Measurements from ENCODE around the gene DENND5A.
A peak's percentile ranks its signal among the peaks of the same experiment; 100 is the strongest.

Gene DENND5A

GRCh38 chr11:9143721-9144120, 121.4 kb downstream of the DENND5A start:
- Mint-ChIP-seq H3K36me3 (ENCODE audit: insufficient read depth) (peaks cover 6% of the 10 kb centered on the region), H3K27ac (no peak overlapping the region), H3K9me3 (no peaks in the 10 kb centered on the region), H3K27me3 (no peaks in the 10 kb centered on the region), H3K4me1 (ENCODE audit: low read depth in 2 of 2) (peaks cover 0 to 1% of the 10 kb centered on the region in 2 donors), H3K4me3 (no peak overlapping the region)
- ATAC-seq (replicated peaks), result no peak
- DNase-seq, result no peak

- Mint-ChIP-seq H3K9me3 (no peaks in the 10 kb centered on the region), H3K27ac (peak overlapping the region in 1 of 2 donors; percentile 9), H3K36me3 (ENCODE audit: insufficient read depth) (peaks cover 6% of the 10 kb centered on the region), H3K4me3 (no peak overlapping the region), H3K27me3 (no peaks in the 10 kb centered on the region), H3K4me1 (ENCODE audit: low read depth in 2 of 2) (peaks cover 2 to 7% of the 10 kb centered on the region in 2 donors)
- ATAC-seq (replicated peaks) (no peak), DNase-seq (no peak)
Observed at GRCh38 chr11:9142732-9143131, 122.4 kb downstream of the DENND5A start.

GRCh38 chr11:9141186-9141585, 124.0 kb downstream of the DENND5A start:
- Mint-ChIP-seq H3K27ac (no peak overlapping the region), H3K4me3 (no peak overlapping the region), H3K4me1 (ENCODE audit: low read depth in 2 of 2) (peaks cover 8 to 11% of the 10 kb centered on the region in 2 donors), H3K36me3 (ENCODE audit: insufficient read depth) (peaks cover 6% of the 10 kb centered on the region), H3K9me3 (no peaks in the 10 kb centered on the region), H3K27me3 (no peaks in the 10 kb centered on the region)
- ATAC-seq (replicated peaks) (no peak), DNase-seq (no peak)

- H3K27ac Mint-ChIP-seq, result peak overlapping the region in 1 of 2 donors; percentile 27
- peaks cover 8 to 11% of the 10 kb centered on the region in 2 donors for H3K4me1 Mint-ChIP-seq (ENCODE audit: low read depth in 2 of 2)
- no peaks in the 10 kb centered on the region for H3K9me3 Mint-ChIP-seq
- DNase-seq (no peak), ATAC-seq (replicated peaks) (no peak)
- H3K27me3 Mint-ChIP-seq, result no peaks in the 10 kb centered on the region
- H3K36me3 Mint-ChIP-seq (ENCODE audit: insufficient read depth), result peaks cover 5% of the 10 kb centered on the region
- H3K4me3 Mint-ChIP-seq, result no peak overlapping the region
Observed at GRCh38 chr11:9139628-9140357, 125.4 kb downstream of the DENND5A start.

- H3K36me3 Mint-ChIP-seq (ENCODE audit: insufficient read depth), result no peaks in the 10 kb centered on the region
- no peak for DNase-seq
Observed at GRCh38 chr11:9138612-9139579, 126.3 kb downstream of the DENND5A start.

GRCh38 chr11:9138133-9138453, 127.1 kb downstream of the DENND5A start:
- Mint-ChIP-seq H3K27me3 (no peaks in the 10 kb centered on the region), H3K9me3 (no peaks in the 10 kb centered on the region), H3K4me1 (ENCODE audit: low read depth in 2 of 2) (peaks cover 8 to 11% of the 10 kb centered on the region in 2 donors), H3K27ac (peak overlapping the region; percentile 39 to 66), H3K36me3 (ENCODE audit: insufficient read depth) (no peaks in the 10 kb centered on the region), H3K4me3 (peak overlapping the region in 1 of 2 donors; percentile 12)
- no peak for ATAC-seq (replicated peaks)
- DNase-seq, result no peak

More at GRCh38 chr11:9138612-9139579, 126.3 kb downstream of the DENND5A start:
- H3K27me3 Mint-ChIP-seq, result no peaks in the 10 kb centered on the region
- H3K27ac Mint-ChIP-seq, result peak overlapping the region in 1 of 2 donors; percentile 66
- peak; percentile 51 for ATAC-seq (replicated peaks)
- H3K9me3 Mint-ChIP-seq, result no peaks in the 10 kb centered on the region
- H3K4me1 Mint-ChIP-seq (ENCODE audit: low read depth in 2 of 2), result peaks cover 8 to 11% of the 10 kb centered on the region in 2 donors
- peak overlapping the region in 1 of 2 donors; percentile 8 for H3K4me3 Mint-ChIP-seq

- ATAC-seq (replicated peaks) (peak; percentile 93), DNase-seq (peak; percentile 50 to 69 (median 61))
- Mint-ChIP-seq H3K9me3 (no peaks in the 10 kb centered on the region), H3K36me3 (ENCODE audit: insufficient read depth) (no peaks in the 10 kb centered on the region), H3K4me1 (ENCODE audit: low read depth in 2 of 2) (peaks cover 8 to 11% of the 10 kb centered on the region in 2 donors), H3K4me3 (peak overlapping the region; percentile 12 to 21), H3K27me3 (no peaks in the 10 kb centered on the region), H3K27ac (peak overlapping the region; percentile 17 to 39)
Observed at GRCh38 chr11:9137293-9138132, 127.6 kb downstream of the DENND5A start.

GRCh38 chr11:9136741-9137140, 128.4 kb downstream of the DENND5A start:
- ATAC-seq (replicated peaks), result no peak

GRCh38 chr11:9133956-9134355, 131.2 kb downstream of the DENND5A start:
- Mint-ChIP-seq H3K36me3 (ENCODE audit: insufficient read depth) (no peaks in the 10 kb centered on the region), H3K9me3 (no peaks in the 10 kb centered on the region), H3K4me1 (ENCODE audit: low read depth in 2 of 2) (peaks cover 7 to 11% of the 10 kb centered on the region in 2 donors), H3K27me3 (no peaks in the 10 kb centered on the region), H3K4me3 (no peak overlapping the region), H3K27ac (no peak overlapping the region)
- DNase-seq (no peak), ATAC-seq (replicated peaks) (no peak)

More at GRCh38 chr11:9136741-9137140, 128.4 kb downstream of the DENND5A start:
- Mint-ChIP-seq H3K36me3 (ENCODE audit: insufficient read depth) (no peaks in the 10 kb centered on the region), H3K4me1 (ENCODE audit: low read depth in 2 of 2) (peaks cover 8 to 11% of the 10 kb centered on the region in 2 donors), H3K27me3 (no peaks in the 10 kb centered on the region), H3K27ac (peak overlapping the region in 1 of 2 donors; percentile 17), H3K9me3 (no peaks in the 10 kb centered on the region), H3K4me3 (no peak overlapping the region)
- no peak for DNase-seq

- H3K9me3 Mint-ChIP-seq, result no peaks in the 10 kb centered on the region
- no peak for ATAC-seq (replicated peaks)
- H3K4me3 Mint-ChIP-seq, result no peak overlapping the region
- DNase-seq, result no peak
- no peaks in the 10 kb centered on the region for H3K36me3 Mint-ChIP-seq (ENCODE audit: insufficient read depth)
- no peaks in the 10 kb centered on the region for H3K27me3 Mint-ChIP-seq
- H3K27ac Mint-ChIP-seq, result no peak overlapping the region
- H3K4me1 Mint-ChIP-seq (ENCODE audit: low read depth in 2 of 2), result peaks cover 0 to 5% of the 10 kb centered on the region in 2 donors
Observed at GRCh38 chr11:9132203-9132878, 132.8 kb downstream of the DENND5A start.

GRCh38 chr11:9130297-9130696, 134.9 kb downstream of the DENND5A start:
- ATAC-seq (replicated peaks), result no peak
- Mint-ChIP-seq H3K27ac (no peak overlapping the region), H3K36me3 (ENCODE audit: insufficient read depth) (no peaks in the 10 kb centered on the region), H3K4me1 (ENCODE audit: low read depth in 2 of 2) (no peaks in the 10 kb centered on the region), H3K27me3 (no peaks in the 10 kb centered on the region), H3K9me3 (no peaks in the 10 kb centered on the region), H3K4me3 (no peak overlapping the region)
- DNase-seq, result no peak

- no peaks in the 10 kb centered on the region for H3K9me3 Mint-ChIP-seq
- H3K4me3 Mint-ChIP-seq, result no peak overlapping the region
- no peak overlapping the region for H3K27ac Mint-ChIP-seq
- no peaks in the 10 kb centered on the region for H3K4me1 Mint-ChIP-seq (ENCODE audit: low read depth in 2 of 2)
- H3K27me3 Mint-ChIP-seq, result peaks cover 0 to 11% of the 10 kb centered on the region in 2 donors
- no peaks in the 10 kb centered on the region for H3K36me3 Mint-ChIP-seq (ENCODE audit: insufficient read depth)
- ATAC-seq (replicated peaks) (no peak), DNase-seq (no peak)
Observed at GRCh38 chr11:9126636-9127035, 138.5 kb downstream of the DENND5A start.
